ENCODE results near the gene CD79A. TPM values are rescaled to one million over a fixed set of nuclear protein-coding genes. Genes with fewer than 3 reads are reported as not detected.

The CD79A gene
- total RNA-seq, 1 donor from 2014 or later = 0.36 TPM

DNA sequence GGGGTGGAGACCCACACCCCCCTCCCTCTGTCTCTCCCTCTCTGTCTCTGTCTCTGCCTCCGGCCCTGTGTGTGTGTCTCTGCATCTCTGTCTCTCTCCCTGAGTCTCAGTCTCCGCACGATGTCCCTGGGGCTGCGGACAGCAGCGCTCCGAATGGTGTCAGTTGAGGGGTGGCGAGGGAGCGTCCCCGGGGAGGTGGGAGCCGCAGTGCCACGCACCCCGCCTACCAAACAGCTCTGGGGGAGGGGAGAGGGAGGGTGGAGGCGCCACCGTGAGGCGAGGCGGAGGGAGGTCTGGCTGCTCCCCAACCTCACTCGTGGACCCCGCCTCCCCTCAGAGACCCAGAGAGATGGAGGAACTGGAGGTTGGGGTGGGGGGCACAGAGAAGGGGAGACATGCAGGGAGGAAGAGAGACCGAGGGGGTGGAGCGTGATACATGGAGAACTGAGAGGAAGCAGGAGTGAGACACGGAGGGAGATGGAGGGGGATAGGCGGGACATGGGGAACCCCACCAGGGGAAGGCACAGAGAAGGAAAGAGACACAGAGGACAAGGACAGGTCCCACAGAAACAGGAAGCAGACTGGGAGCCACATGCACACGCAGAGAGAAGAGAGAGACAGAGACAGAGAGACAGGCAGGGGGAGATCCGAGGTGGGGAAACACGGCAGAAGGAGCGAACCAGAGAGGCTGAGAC lies 44.0 kb downstream of the CD79A start:
- Mint-ChIP-seq H3K36me3 (ENCODE audit: insufficient read depth) (no peaks in the 10 kb centered on the region), H3K27me3 (peaks cover 18% of the 10 kb centered on the region), H3K9me3 (ENCODE audit: low read depth) (no peaks in the 10 kb centered on the region), H3K27ac (no peak overlapping the region), H3K4me1 (ENCODE audit: low read depth) (no peaks in the 10 kb centered on the region), H3K4me3 (ENCODE audit: low read depth) (no peak overlapping the region)
- TF ChIP-seq, protein P1, sequence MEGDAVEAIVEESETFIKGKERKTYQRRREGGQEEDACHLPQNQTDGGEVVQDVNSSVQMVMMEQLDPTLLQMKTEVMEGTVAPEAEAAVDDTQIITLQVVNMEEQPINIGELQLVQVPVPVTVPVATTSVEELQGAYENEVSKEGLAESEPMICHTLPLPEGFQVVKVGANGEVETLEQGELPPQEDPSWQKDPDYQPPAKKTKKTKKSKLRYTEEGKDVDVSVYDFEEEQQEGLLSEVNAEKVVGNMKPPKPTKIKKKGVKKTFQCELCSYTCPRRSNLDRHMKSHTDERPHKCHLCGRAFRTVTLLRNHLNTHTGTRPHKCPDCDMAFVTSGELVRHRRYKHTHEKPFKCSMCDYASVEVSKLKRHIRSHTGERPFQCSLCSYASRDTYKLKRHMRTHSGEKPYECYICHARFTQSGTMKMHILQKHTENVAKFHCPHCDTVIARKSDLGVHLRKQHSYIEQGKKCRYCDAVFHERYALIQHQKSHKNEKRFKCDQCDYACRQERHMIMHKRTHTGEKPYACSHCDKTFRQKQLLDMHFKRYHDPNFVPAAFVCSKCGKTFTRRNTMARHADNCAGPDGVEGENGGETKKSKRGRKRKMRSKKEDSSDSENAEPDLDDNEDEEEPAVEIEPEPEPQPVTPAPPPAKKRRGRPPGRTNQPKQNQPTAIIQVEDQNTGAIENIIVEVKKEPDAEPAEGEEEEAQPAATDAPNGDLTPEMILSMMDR (IDR thresholded peaks at IDR 0.05; ENCODE audit: unreplicated experiment) = no peak
- no peak for DNase-seq (ENCODE audit: low spot score, unreplicated experiment)

- no peak overlapping the region for H3K27ac Mint-ChIP-seq
- no peaks in the 10 kb centered on the region for H3K4me1 Mint-ChIP-seq (ENCODE audit: low read depth)
- no peak overlapping the region for H3K4me3 Mint-ChIP-seq (ENCODE audit: low read depth)
- peaks cover 18% of the 10 kb centered on the region for H3K27me3 Mint-ChIP-seq
- no peaks in the 10 kb centered on the region for H3K9me3 Mint-ChIP-seq (ENCODE audit: low read depth)
- no peaks in the 10 kb centered on the region for H3K36me3 Mint-ChIP-seq (ENCODE audit: insufficient read depth)
- DNase-seq (ENCODE audit: low spot score, unreplicated experiment) = no peak
- TF ChIP-seq, protein P1 (IDR thresholded peaks at IDR 0.05; ENCODE audit: unreplicated experiment) = no peak
Measured at GRCh38 chr19:41921577-41922576, 44.8 kb downstream of the CD79A start.

DNA sequence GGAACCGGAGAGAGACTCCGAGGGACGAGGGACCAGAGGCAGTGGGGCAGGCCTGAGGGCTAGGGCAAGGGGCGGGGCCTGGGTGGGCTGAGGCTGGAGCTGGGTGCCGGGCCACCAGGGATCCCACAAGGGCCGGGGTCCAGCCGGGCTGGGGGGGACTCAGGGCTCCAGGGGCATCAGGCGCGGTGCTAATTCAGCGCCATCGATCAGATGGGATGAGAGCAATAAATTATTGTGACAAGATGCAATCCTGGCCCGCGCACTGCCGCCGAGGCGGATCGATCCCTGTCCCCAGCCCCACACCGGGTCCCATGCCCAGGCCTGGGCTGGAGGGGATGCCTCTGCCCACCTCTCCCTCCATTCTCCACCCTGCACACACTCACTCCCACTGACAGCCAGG lies 45.5 kb downstream of the CD79A start:
- no peak for DNase-seq (ENCODE audit: low spot score, unreplicated experiment)
- no peaks in the 10 kb centered on the region for H3K4me1 Mint-ChIP-seq (ENCODE audit: low read depth)
- TF ChIP-seq, protein P1 (IDR thresholded peaks at IDR 0.05; ENCODE audit: unreplicated experiment) = no peak
- H3K27me3 Mint-ChIP-seq = peaks cover 18% of the 10 kb centered on the region
- no peaks in the 10 kb centered on the region for H3K36me3 Mint-ChIP-seq (ENCODE audit: insufficient read depth)
- H3K27ac Mint-ChIP-seq = no peak overlapping the region
- H3K4me3 Mint-ChIP-seq (ENCODE audit: low read depth) = no peak overlapping the region
- H3K9me3 Mint-ChIP-seq (ENCODE audit: low read depth) = no peaks in the 10 kb centered on the region

DNA sequence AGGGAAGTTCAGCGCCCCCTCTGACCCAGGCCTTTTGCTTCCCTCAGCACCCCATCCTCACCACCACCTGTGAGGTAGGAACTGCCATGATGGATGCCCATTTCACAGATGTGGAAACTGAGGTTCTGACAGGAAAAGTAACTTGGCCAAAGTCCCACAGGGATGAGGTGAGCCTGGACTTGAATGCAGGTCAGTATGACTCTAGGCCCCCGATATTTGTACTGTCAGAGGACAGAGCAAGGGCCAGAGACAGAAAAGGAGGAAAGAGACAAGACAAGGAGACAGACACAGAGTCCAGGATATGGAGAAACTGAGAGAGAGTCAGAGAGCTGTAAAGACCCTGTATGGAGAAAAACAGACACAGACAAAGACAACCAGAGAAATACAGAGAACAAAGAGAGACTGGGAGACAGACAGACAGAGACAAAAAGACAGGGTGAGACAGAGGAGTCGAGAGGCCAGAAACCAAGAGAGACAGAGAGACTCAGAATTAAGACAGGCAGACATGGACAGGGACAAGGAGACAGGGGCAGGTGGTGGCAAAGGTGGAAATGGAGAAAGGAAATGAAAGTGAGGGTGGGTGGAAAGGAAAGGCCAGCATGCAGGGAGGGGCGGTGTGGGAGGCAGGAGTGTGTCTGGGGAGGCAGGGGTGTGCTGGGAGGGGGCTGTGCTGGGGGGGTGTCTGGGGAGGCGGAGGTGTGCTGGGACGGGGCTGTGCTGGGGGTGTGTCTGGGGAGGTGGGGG lies 46.1 kb downstream of the CD79A start:
- TF ChIP-seq, protein P1 (IDR thresholded peaks at IDR 0.05; ENCODE audit: unreplicated experiment) = no peak
- H3K27ac Mint-ChIP-seq = no peak overlapping the region
- no peaks in the 10 kb centered on the region for H3K4me1 Mint-ChIP-seq (ENCODE audit: low read depth)
- H3K36me3 Mint-ChIP-seq (ENCODE audit: insufficient read depth) = no peaks in the 10 kb centered on the region
- H3K9me3 Mint-ChIP-seq (ENCODE audit: low read depth) = no peaks in the 10 kb centered on the region
- no peak for DNase-seq (ENCODE audit: low spot score, unreplicated experiment)
- peaks cover 18% of the 10 kb centered on the region for H3K27me3 Mint-ChIP-seq
- no peak overlapping the region for H3K4me3 Mint-ChIP-seq (ENCODE audit: low read depth)

All from progenitor cell of endocrine pancreas (in vitro differentiated cells).